ENCODE measurements around the gene HIRA.
A peak's percentile ranks its signal among the peaks of the same experiment; 100 is the strongest.

Gene HIRA

GRCh38 chr22:19450363-19451175 lies 19.0 kb upstream of the HIRA start:
- Histone ChIP-seq H3K79me2 (ENCODE audit: insufficient read depth, low read length) (peaks cover 43% of the 10 kb centered on the region), H3K27ac (ENCODE audit: low read length) (no peak overlapping the region), H3K27me3 (ENCODE audit: insufficient read depth, low read length, poor library complexity) (no peaks in the 10 kb centered on the region), H2AFZ (ENCODE audit: low read depth, low read length) (no peak overlapping the region), H3K4me1 (ENCODE audit: insufficient read depth, low read length) (peaks cover 34% of the 10 kb centered on the region), H3K36me3 (ENCODE audit: insufficient read depth, low read length) (peaks cover 77% of the 10 kb centered on the region), H3K9me3 (ENCODE audit: insufficient read depth, low read length, severe bottlenecking) (no peaks in the 10 kb centered on the region), H3K9ac (ENCODE audit: low read depth, low read length) (no peak overlapping the region), H4K20me1 (ENCODE audit: insufficient read depth, low read length) (peaks cover 11% of the 10 kb centered on the region; the same call in 1 of the 2 replicates), H3K4me3 (ENCODE audit: low read depth in 1 of 2, low read length in 2 of 2) (no peak overlapping the region), H3K4me2 (ENCODE audit: insufficient read depth, low read length) (no peak overlapping the region)
- no peak for TF ChIP-seq CTCF (IDR thresholded peaks at IDR 0.05; ENCODE audit: borderline replicate concordance, extremely low read depth, low read length, poor library complexity, severe bottlenecking)
- no peak for TF ChIP-seq EZH2 (IDR thresholded peaks at IDR 0.05; ENCODE audit: borderline replicate concordance, low read depth, low read length, severe bottlenecking)
- no peak for ATAC-seq (ENCODE audit: insufficient read depth, low read depth)
- no peak for DNase-seq

GRCh38 chr22:19449422-19449767 lies 17.9 kb upstream of the HIRA start:
- TF ChIP-seq EZH2 (IDR thresholded peaks at IDR 0.05; ENCODE audit: borderline replicate concordance, low read depth, low read length, severe bottlenecking) (no peak), CTCF (IDR thresholded peaks at IDR 0.05; ENCODE audit: borderline replicate concordance, extremely low read depth, low read length, poor library complexity, severe bottlenecking) (no peak)
- H3K4me2 ChIP-seq (ENCODE audit: insufficient read depth, low read length), result peak overlapping the region; percentile 88

DNA sequence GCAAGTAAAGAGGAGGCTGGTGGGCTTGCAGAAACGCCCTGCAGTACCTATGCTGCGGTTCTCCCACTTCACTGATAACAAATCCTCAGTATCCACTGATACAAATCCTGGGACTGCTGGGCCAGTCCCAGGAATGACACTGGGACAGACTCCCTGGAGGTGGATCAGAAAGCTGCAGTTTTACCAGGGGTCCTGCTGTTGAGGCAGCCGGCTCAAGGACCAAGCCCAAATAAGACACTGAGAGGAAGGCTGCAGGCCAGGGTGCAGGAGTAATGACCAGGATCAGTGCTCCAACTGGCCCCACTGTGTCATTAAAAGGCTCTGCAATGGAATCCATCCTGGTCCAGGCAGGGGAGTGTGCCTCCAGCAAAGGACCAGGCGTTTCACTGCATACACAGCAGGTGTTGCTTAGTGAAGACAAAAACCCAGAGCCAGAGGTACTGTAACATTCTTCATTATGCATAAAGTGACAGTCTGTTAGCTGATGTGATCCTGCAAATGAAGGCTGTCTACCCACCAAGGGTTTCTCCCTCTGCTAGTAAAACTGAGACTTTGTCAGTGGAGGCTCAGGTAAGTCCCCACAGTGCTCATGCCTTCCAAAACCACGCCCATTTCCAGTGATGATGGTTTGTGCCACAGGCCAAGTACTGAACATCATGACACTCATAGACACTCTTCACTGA lies 17.3 kb upstream of the HIRA start:
- H3K4me1 ChIP-seq (ENCODE audit: insufficient read depth, low read length), result peaks cover 49% of the 10 kb centered on the region
- peaks cover 60% of the 10 kb centered on the region for H3K79me2 ChIP-seq (ENCODE audit: insufficient read depth, low read length)
- peak overlapping the region; percentile 90 for H3K27ac ChIP-seq (ENCODE audit: low read length)
- no peaks in the 10 kb centered on the region for H3K9me3 ChIP-seq (ENCODE audit: insufficient read depth, low read length, severe bottlenecking)
- H3K36me3 ChIP-seq (ENCODE audit: insufficient read depth, low read length), result peaks cover 74% of the 10 kb centered on the region
- peak overlapping the region; percentile 85 for H3K9ac ChIP-seq (ENCODE audit: low read depth, low read length)
- peak overlapping the region; percentile 88 for H3K4me2 ChIP-seq (ENCODE audit: insufficient read depth, low read length)
- H2AFZ ChIP-seq (ENCODE audit: low read depth, low read length), result no peak overlapping the region
- no peaks in the 10 kb centered on the region for H3K27me3 ChIP-seq (ENCODE audit: insufficient read depth, low read length, poor library complexity)
- H4K20me1 ChIP-seq (ENCODE audit: insufficient read depth, low read length), result peaks cover 21% of the 10 kb centered on the region
- DNase-seq, result no peak
- TF ChIP-seq EZH2 (IDR thresholded peaks at IDR 0.05; ENCODE audit: borderline replicate concordance, low read depth, low read length, severe bottlenecking) (no peak), CTCF (IDR thresholded peaks at IDR 0.05; ENCODE audit: borderline replicate concordance, extremely low read depth, low read length, poor library complexity, severe bottlenecking) (no peak)
- H3K4me3 ChIP-seq (ENCODE audit: low read depth in 1 of 2, low read length in 2 of 2), result peak overlapping the region; percentile 75 to 92; a peak in 3 of 4 replicates
- ATAC-seq (ENCODE audit: insufficient read depth, low read depth), result no peak

More at GRCh38 chr22:19449422-19449767, 17.9 kb upstream of the HIRA start:
- Histone ChIP-seq H3K36me3 (ENCODE audit: insufficient read depth, low read length) (peaks cover 74% of the 10 kb centered on the region), H3K4me3 (ENCODE audit: low read depth in 1 of 2, low read length in 2 of 2) (peak overlapping the region in 1 of 2 experiments; percentile 92; a peak in 2 of 4 replicates), H3K9ac (ENCODE audit: low read depth, low read length) (peak overlapping the region; percentile 85; the same call in 1 of the 2 replicates), H4K20me1 (ENCODE audit: insufficient read depth, low read length) (peaks cover 16% of the 10 kb centered on the region; the same call in 1 of the 2 replicates), H3K79me2 (ENCODE audit: insufficient read depth, low read length) (peaks cover 55% of the 10 kb centered on the region), H2AFZ (ENCODE audit: low read depth, low read length) (no peak overlapping the region), H3K4me1 (ENCODE audit: insufficient read depth, low read length) (peaks cover 45% of the 10 kb centered on the region), H3K27ac (ENCODE audit: low read length) (peak overlapping the region; percentile 90; the same call in 1 of the 2 replicates), H3K9me3 (ENCODE audit: insufficient read depth, low read length, severe bottlenecking) (no peaks in the 10 kb centered on the region), H3K27me3 (ENCODE audit: insufficient read depth, low read length, poor library complexity) (no peaks in the 10 kb centered on the region)
- DNase-seq, result no peak
- ATAC-seq (ENCODE audit: insufficient read depth, low read depth), result no peak

Data from DND-41 (cell line).